GM21576 (cell line): ENCODE results near the gene CTXND2.
"Not testable (repeated sequence)": the region's sequence is repeated elsewhere in the genome, so short reads cannot be mapped to it uniquely, and the experiment has no call there.

Experiments
- ATAC-seq: cut with Tn5 transposase; IDR thresholded peaks from one replicate; pipeline ENCODE4 v1.9.1; 2021; ENCODE audit warnings: mild to moderate bottlenecking, moderate library complexity; ENCODE audit not compliant: unreplicated experiment

The CTXND2 gene

GRCh38 chr1:150888727-150889126 is 1.8 kb downstream of the CTXND2 start:
- ATAC-seq = no peak

DNA sequence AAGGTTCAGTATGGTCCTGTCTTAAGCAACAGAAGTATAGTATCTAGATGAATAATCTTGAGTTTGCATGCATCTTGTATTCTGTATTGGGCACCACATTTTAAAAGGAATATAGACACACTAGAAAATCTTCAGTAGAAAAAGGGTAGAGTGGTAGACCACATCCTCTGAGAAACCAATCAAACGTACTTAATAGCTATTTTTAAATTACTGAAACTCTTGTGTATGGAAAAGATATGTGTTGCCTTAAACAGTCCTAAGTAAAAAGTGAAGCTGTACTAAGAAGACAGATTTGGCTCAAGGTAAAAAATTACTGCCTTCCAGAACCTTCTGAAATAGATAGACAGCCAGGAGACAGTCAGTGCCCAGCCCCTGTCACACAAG is 3.1 kb downstream of the CTXND2 start:
- peak; percentile 46 for ATAC-seq

- no peak for ATAC-seq
These were observed 6.5 kb downstream of the CTXND2 start for GRCh38 chr1:150893336-150893913.

DNA sequence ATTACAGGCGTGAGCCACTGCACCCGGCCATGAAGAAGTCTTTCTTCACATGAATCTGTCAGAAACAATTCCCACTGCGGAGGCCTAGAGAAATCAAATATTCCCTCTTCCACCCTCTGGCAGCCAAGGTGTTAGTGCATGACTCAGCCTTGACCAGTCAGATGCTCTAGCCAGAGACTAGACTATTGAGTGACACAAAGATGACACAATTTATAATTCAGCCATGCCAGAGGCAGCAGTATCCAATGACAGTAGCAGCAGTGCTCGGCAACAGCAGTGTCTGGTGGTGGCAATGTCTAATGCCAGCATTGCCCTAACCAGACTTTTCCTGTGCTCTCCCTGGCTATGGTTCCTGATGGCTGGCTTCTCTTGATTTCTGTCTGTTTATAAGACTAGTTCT is 8.7 kb downstream of the CTXND2 start:
- ATAC-seq = no peak

DNA sequence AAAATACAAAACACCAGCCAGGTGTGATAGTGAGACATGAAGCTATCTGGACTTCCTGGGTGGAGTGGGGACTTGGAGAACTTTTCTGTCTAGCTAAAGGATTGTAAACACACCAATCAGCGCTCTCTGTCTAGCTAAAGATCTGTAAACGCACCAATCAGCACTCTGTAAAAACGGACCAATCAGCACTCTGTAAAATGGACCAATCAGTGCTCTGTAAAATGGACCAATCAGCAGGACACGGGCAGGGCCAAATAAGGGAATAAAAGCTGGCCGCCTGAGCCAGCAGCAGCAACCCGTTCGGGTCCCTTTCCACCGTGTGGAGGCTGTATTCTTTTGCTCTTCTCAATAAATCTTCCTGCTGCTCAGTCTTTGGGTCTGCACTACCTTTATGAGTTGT is 12.9 kb downstream of the CTXND2 start:
- ATAC-seq = not testable (repeated sequence)

- no peak for ATAC-seq
These were observed 15.4 kb downstream of the CTXND2 start for GRCh38 chr1:150902346-150902745.

- no peak for ATAC-seq
These were observed 15.8 kb downstream of the CTXND2 start for GRCh38 chr1:150902751-150903150.

- ATAC-seq = no peak
These were observed 18.4 kb downstream of the CTXND2 start for GRCh38 chr1:150905301-150905700.

- ATAC-seq = no peak
These were observed 19.4 kb downstream of the CTXND2 start for GRCh38 chr1:150906329-150906728.

GRCh38 chr1:150906813-150907212 is 19.9 kb downstream of the CTXND2 start:
- no peak for ATAC-seq

DNA sequence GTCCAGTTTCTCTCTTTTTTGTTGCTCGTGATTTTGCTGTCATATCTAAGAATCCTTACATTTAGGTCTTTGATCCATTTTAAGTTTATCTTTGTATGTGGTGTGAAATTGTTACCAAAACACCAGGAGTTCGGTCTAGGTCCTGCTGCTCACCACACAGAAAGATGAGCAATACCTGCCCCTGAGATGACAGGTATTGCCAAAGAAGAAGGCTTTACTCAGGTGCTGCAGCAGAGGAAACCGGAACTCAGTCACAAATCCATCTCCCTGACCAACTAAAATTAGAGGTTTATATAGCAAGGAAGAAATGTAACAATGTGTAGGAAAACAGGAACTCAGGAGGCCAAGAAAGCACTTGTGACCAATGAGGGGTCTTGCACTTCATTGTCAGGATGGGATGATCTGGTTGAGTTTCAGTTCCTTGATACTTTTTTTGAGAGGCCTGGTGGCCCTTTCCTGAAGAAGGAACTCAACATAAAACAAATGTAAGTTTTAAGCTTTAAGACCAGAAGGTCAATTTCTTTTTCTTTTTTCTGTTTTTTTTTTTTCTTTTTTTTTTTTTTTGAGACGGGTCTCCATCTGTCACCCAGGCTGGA is 22.7 kb downstream of the CTXND2 start:
- no peak for ATAC-seq

DNA sequence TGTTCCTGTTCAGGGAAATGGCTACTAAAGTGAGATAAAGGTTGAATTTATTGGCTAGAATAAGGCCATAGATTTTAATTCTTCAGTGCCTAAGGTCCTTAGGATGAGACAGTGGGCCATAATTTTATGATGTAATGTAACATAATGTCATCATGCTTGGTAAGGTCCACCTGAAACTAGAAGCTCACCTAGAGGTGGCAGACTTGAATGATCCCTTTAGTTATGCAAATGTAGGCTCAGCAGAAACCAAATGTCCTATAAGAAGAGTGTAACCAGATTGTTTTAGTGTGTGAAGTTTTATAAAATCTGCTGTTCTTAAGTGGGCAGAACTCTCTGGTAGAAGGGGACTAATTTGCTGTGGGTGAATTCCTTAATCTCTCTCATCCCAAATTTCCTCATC is 25.7 kb downstream of the CTXND2 start:
- no peak for ATAC-seq

DNA sequence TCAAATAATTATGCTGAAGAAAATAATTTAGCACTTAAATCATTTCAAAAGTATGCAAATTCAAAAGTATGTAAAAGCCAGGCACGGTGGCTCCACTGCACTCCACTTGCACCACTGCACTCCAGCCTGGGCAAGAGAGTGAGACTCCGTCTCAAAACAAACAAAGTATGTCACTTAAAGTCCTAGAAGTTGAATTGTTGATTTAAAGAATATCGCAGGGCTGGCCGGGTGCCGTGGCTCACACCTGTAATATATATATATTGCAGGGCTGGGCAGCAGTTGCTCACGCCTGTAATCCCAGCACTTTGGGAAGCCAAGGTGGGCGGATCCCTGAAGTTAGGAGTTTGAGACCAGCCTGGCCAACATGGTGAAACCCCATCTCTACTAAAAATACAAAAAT is 30.5 kb downstream of the CTXND2 start:
- ATAC-seq = no peak

DNA sequence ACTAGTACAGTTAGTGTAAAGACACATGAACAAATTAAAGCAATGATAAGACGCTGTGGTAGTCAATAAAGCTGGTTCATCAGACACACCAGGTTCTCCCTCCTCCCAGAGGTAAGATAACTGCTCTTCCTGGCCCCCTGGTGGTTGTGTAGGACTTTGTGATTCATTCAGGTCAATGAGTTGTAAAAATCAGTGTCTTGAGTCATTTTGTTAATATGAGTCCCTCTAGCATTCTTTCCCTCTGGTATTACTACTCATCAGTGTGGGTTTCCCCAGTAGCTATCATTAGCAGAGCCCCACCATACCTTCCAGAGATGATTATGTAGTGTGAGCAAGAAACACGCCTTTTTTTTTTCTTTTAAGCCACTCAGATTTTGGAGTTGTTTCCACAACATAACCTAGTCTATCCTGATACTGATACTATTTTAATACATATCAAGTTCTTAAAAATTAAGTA is 35.6 kb downstream of the CTXND2 start:
- peak; percentile 51 for ATAC-seq

- ATAC-seq = no peak
These were observed 38.1 kb downstream of the CTXND2 start for GRCh38 chr1:150925080-150925479.

- peak; percentile 83 for ATAC-seq
These were observed 39.3 kb downstream of the CTXND2 start, which contains the start of gene SETDB1 for GRCh38 chr1:150926097-150926741. SETDB1 (plus strand) TSS chr1:150926363; CDS start chr1:150927715, 1,352 bp downstream.

DNA sequence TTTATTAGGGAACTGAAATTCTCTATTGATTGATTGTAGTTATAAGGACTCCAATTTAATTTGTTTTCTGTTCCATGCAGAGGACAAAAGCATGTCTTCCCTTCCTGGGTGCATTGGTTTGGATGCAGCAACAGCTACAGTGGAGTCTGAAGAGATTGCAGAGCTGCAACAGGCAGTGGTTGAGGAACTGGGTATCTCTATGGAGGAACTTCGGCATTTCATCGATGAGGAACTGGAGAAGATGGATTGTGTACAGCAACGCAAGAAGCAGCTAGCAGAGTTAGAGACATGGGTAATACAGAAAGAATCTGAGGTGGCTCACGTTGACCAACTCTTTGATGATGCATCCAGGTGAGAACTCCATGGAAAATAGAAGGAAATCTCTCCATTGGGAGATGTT is 40.7 kb downstream of the CTXND2 start:
- no peak for ATAC-seq

DNA sequence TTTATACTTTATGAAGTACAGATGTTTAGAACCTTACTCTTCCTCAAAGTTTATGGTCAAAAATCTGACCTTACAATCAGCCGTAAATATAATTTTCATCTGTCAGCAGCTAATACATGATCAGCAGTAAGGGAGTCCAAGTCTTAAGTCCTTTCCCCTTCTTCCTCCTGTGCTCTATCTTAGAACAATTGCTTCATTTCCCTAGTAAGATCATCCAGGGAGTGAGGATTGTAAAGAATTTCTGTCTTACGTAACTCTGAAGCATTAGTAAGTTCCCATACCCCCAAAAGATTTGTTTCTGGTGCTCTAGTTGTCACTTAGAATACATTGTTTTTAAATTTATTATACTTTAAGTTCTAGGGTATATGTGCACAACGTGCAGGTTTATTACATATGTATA is 41.4 kb downstream of the CTXND2 start:
- ATAC-seq = no peak

GRCh38 chr1:150928775-150929174 is 41.8 kb downstream of the CTXND2 start:
- ATAC-seq = not testable (repeated sequence)

GRCh38 chr1:150931773-150932172 is 44.8 kb downstream of the CTXND2 start:
- ATAC-seq = no peak

DNA sequence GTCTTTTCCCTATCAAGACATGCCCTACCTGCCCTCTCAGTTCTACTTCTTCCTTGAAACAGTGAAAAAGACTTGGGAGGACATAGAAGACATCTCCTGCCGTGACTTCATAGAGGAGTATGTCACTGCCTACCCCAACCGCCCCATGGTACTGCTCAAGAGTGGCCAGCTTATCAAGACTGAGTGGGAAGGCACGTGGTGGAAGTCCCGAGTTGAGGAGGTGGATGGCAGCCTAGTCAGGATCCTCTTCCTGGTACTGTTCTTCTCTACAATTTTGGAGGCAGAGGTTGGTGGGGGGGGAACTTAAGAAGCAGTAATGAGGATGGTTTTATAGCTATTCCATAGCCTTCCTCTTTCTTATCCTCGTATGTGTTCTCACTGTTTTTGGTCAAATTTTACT is 57.9 kb downstream of the CTXND2 start:
- no peak for ATAC-seq

DNA sequence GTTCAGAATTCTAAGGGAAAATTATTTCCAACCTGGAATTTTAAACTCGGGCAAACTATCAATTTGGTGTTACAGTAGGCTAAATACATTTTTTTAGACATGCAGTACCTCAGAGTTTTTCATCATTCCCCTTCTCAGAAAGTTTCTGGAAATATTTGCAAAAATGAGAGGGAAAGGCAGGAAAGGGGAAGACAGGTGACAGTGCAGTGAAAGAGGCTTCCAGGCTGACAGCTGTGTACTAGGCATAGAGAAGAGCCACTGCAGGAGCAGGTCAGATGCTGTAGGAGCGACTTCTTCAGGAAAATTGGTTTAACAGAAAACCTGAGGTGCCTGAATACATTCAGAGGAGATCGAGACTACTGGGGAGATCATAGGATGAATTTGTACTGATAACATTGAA is 67.8 kb downstream of the CTXND2 start:
- no peak for ATAC-seq
